ENCODE measurements around the gene SMG6.

GRCh38 chr17:2321399-2321798 lies 17.8 kb upstream of the SMG6 start:
- TF ChIP-seq EZH2phosphoT487 (IDR thresholded peaks at IDR 0.05; ENCODE audit: insufficient read depth, low read depth) = no peak
- no peak for TF ChIP-seq EZH2 (IDR thresholded peaks at IDR 0.05; ENCODE audit: insufficient read depth, poor library complexity, severe bottlenecking)
